Activated CD4-positive, alpha-beta T cell treated with anti-CD3 and anti-CD28 coated beads for 24 hours (primary cell): ENCODE results near the gene FOXD4.
"Not testable (repeated sequence)": the region's sequence is repeated elsewhere in the genome, so short reads cannot be mapped to it uniquely, and the experiment has no call there.

Experiments
- DNase-seq, 2 donors: peaks; one replicate each; pipeline ENCODE4 v3.0.0-alpha.2; 2020; ENCODE audit warnings: low read depth in 2 of 2

Gene FOXD4

DNA sequence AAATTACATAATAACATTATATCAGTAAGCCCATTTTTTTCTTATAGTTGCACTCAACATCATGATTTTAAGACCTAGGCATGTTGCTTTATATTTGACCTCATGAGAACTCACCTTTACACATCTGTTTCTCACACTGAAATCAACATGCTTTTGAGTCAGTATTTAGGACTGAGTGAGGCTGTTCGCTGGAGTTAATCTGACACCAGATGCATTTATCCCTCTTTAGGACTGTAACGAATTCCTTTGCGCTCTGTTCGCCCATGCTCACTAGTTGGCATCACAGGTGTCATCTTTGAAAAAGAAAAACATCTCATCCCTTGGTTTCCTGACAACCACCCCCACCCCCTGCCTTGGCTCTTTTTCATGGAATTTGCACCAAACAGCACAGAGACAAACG lies 24.3 kb downstream of the FOXD4 start:
- not testable (repeated sequence) for DNase-seq

DNA sequence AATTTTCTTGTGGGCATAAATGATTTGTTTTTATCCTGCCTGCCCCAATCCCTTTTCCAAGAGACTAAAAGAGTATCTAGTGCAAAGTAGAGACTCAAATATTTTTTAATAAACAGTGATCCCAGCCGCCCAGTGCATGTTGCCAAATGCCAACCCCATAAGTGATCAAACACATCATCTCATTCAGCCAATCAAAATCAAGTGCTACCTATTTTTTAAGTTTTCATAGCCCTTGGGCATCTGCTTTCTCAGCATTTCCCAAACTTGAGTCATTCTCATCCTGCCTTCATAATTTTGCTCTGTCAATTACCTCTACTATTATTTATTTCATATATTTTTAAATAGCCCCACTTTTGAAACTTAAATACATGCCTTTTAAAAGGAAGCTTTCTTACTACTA lies 27.4 kb downstream of the FOXD4 start:
- not testable (repeated sequence) for DNase-seq

GRCh38 chr9:88396-89037 lies 29.7 kb downstream of the FOXD4 start:
- DNase-seq: not testable (repeated sequence)

GRCh38 chr9:87860-88259 lies 30.4 kb downstream of the FOXD4 start:
- not testable (repeated sequence) for DNase-seq

- DNase-seq: not testable (repeated sequence)
Observed at GRCh38 chr9:87105-87504, 31.1 kb downstream of the FOXD4 start.

DNA sequence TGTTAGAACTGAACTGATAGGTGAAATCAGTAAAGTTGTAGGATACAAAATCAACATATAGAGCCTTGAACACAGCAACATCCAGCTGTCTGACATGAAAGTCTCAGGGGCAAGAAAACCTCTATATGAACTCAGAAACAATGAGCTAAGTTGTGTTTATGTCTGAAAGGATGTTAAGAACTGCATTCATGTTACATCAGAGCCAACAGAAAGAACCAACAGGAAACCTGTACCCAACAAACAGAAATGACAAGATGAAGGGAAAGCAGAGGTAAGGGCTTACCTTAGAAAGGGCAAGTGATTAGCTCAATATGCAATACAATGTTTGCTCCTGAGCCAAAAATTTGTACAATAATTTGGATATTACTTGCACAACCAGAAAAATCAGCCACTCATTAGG lies 31.5 kb downstream of the FOXD4 start:
- not testable (repeated sequence) for DNase-seq

- DNase-seq: not testable (repeated sequence)
Observed at GRCh38 chr9:82932-83689, 35.1 kb downstream of the FOXD4 start.

GRCh38 chr9:78333-78732 lies 39.9 kb downstream of the FOXD4 start:
- DNase-seq: not testable (repeated sequence)

DNA sequence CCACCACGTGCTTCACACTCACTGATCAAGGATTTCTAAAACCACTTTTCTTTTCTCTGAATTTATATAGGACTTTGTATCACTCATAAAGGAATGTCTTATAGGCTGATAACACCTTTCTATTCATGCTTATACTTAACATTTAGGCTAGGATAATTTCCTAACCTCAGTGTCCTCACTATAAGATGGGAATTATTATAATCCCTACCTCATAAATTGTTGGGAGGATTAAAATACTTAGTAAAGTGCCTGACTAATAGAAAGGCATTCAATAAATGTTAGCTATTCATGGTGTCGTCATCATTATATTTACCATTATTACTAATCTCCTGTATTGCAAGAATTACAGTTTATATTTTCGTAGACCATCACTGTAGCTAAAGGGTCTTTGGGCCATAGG lies 41.8 kb downstream of the FOXD4 start:
- DNase-seq: not testable (repeated sequence)

GRCh38 chr9:73900-74525 lies 44.2 kb downstream of the FOXD4 start:
- not testable (repeated sequence) for DNase-seq

DNA sequence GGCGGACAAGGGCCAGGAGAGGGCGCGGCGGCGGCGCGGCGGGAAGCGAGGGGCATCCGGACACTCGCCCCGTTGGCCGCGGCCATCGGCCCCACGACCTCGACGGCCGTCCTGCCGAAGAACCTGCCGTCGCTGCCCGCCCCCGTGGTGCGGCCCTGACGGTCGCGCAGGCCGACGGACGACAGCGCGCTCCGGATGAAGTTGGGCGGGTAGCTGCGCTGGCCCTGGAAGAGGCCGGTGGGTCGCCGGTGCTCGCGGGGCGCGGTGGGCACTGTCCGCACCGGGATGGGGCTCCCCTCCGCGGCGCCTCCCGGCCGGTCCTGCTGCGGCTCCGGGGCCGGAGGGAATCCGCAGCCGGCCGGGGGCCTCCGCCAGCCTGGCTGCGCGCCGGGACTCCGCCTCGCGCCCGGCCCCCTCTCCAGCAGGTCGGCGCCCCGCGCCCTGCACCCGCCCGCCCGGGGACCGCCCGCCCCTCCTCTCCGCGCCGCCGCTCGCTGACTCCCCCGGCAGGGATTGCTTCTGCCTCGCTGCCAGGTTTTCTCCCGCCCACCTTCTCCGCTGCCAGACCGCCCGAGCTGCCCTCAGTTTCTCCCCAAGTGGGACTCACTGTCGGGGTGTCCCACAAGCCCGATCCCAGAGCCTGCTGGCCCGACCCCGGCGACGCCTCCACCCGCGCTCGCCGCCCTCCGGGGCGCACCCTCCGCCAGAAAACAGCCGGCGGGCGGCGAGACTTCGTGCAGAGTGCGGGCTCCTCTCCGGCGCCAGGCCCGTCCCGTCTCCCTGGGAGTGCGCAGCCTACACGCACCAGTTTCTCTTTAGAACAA lies 44.9 kb downstream of the FOXD4 start:
- not testable (repeated sequence) for DNase-seq
